WTC11 (cell line): ENCODE data around the gene ADAM8. TPM values are rescaled to one million over a fixed set of nuclear protein-coding genes. Genes with fewer than 3 reads are reported as not detected.

ENCODE experiments used
- ATAC-seq: fragments of 200-7000 bp; cut with Tn5 transposase; 2 replicates; pipeline ENCODE4 v1.10.0; 2021; ENCODE audit warnings: mild to moderate bottlenecking, moderate library complexity
- CTCF ChIA-PET: fragments of 300-600 bp; sonication (Branson Sonifier 250); formaldehyde crosslinking; loops from one replicate; lab custom pipeline; 2021; ENCODE audit warnings: antibody characterized with exemption; lab: Charles Lee
- POLR2A ChIA-PET: fragments of 350-600 bp; sonication (Branson Sonifier 250); formaldehyde crosslinking; loops from one replicate; lab custom pipeline; 2021; ENCODE audit warnings: antibody characterized with exemption; lab: Charles Lee
- DNase-seq: peaks from one replicate; pipeline ENCODE4 v3.0.0; 2021; ENCODE audit warnings: low spot score
- H3K27ac Mint-ChIP-seq: 2 replicates; pipeline ENCODE4 v1.8.0; 2021; ENCODE audit warnings: mixed read lengths
- H3K27me3 Mint-ChIP-seq: 2 replicates; pipeline ENCODE4 v1.8.0; 2021; ENCODE audit warnings: low read depth, mild to moderate bottlenecking, moderate library complexity, mixed read lengths
- H3K36me3 Mint-ChIP-seq: 2 replicates; pipeline ENCODE4 v1.8.0; 2021; ENCODE audit warnings: mixed read lengths
- H3K4me1 Mint-ChIP-seq: 2 replicates; pipeline ENCODE4 v1.8.0; 2022; ENCODE audit warnings: mixed read lengths
- H3K4me3 Mint-ChIP-seq: 2 replicates; pipeline ENCODE4 v1.8.0; 2021; ENCODE audit warnings: mild to moderate bottlenecking, moderate library complexity, mixed read lengths
- H3K9me3 Mint-ChIP-seq: 2 replicates; pipeline ENCODE4 v1.8.0; 2021; ENCODE audit warnings: mixed read lengths
- ATF2 ChIP-seq: sonication (generic); formaldehyde crosslinking; IDR thresholded peaks from 2 replicates; pipeline ENCODE4 v1.8.1; 2022; ENCODE audit warnings: low read depth, missing genetic modification reagents, borderline replicate concordance
- CBFB ChIP-seq: sonication (generic); formaldehyde crosslinking; IDR thresholded peaks from 2 replicates; pipeline ENCODE4 v1.8.1; 2022; ENCODE audit warnings: mild to moderate bottlenecking, low read depth, missing genetic modification reagents
- E2F4 ChIP-seq: sonication (generic); formaldehyde crosslinking; IDR thresholded peaks from 2 replicates; pipeline ENCODE4 v1.8.1; 2022; ENCODE audit warnings: low read depth, mild to moderate bottlenecking, moderate library complexity, missing genetic modification reagents, borderline replicate concordance
- ESRRA ChIP-seq: sonication (generic); formaldehyde crosslinking; IDR thresholded peaks from 2 replicates; pipeline ENCODE4 v1.8.1; 2022; ENCODE audit warnings: mild to moderate bottlenecking, missing genetic modification reagents, borderline replicate concordance
- KAT7 ChIP-seq: sonication (generic); formaldehyde crosslinking; IDR thresholded peaks from 2 replicates; pipeline ENCODE4 v1.8.1; 2023; ENCODE audit warnings: missing genetic modification reagents, mild to moderate bottlenecking, borderline replicate concordance
- MLX ChIP-seq: sonication (generic); formaldehyde crosslinking; IDR thresholded peaks from 2 replicates; pipeline ENCODE4 v1.8.1; 2023; ENCODE audit warnings: mild to moderate bottlenecking, missing genetic modification reagents, moderate library complexity
- NFATC4 ChIP-seq: fragments of 250-450 bp; sonication (Bioruptor Pico); IDR thresholded peaks from 2 replicates; pipeline ENCODE4 v1.9.0; 2021; ENCODE audit warnings: mild to moderate bottlenecking
- NFE2L1 ChIP-seq: sonication (generic); formaldehyde crosslinking; IDR thresholded peaks from 2 replicates; pipeline ENCODE4 v1.8.1; 2023; ENCODE audit warnings: missing genetic modification reagents
- PRDM15 ChIP-seq: sonication (generic); formaldehyde crosslinking; IDR thresholded peaks from 2 replicates; pipeline ENCODE4 v1.8.0; 2022; ENCODE audit warnings: missing genetic modification reagents
- STAT6 ChIP-seq: sonication (generic); formaldehyde crosslinking; conservative IDR thresholded peaks from 2 replicates; pipeline ENCODE4 v1.8.1; 2023; ENCODE audit warnings: mild to moderate bottlenecking, low read depth, missing genetic modification reagents, moderate library complexity
- ZBTB21 ChIP-seq: sonication (generic); formaldehyde crosslinking; IDR thresholded peaks from 2 replicates; pipeline ENCODE4 v1.8.1; 2023; ENCODE audit warnings: mild to moderate bottlenecking, missing genetic modification reagents, borderline replicate concordance
- ZNF512 ChIP-seq: sonication (generic); formaldehyde crosslinking; IDR thresholded peaks from 2 replicates; pipeline ENCODE4 v1.8.1; 2022; ENCODE audit warnings: missing genetic modification reagents, borderline replicate concordance
- ZNF532 ChIP-seq: fragments of 250-450 bp; sonication (Bioruptor Pico); IDR thresholded peaks from 2 replicates; pipeline ENCODE4 v1.9.0; 2021; ENCODE audit warnings: mild to moderate bottlenecking, borderline replicate concordance
- total RNA-seq: library from RNA; stranded (reverse); gene quantifications from 3 replicates; pipeline ENCODE4 v1.2.3, GENCODE V29; 2021

Gene ADAM8
- total RNA-seq, 1 experiment from 2014 or later: 7.2 TPM

GRCh38 chr10:133214468-133215410, 61.9 kb downstream of the ADAM8 start (continued):
- no peak for TF ChIP-seq STAT6 (CRISPR knock-in tag)
- TF ChIP-seq CBFB (CRISPR knock-in tag): no peak
- TF ChIP-seq ZBTB21 (CRISPR knock-in tag): no peak
- no peak for TF ChIP-seq ESRRA (CRISPR knock-in tag)
- TF ChIP-seq ZNF512 (CRISPR knock-in tag): no peak
- TF ChIP-seq NFATC4 (CRISPR knock-in tag): no peak
- no peak for TF ChIP-seq PRDM15 (CRISPR knock-in tag)
- no peak for TF ChIP-seq ATF2 (CRISPR knock-in tag)
- TF ChIP-seq E2F4: no peak

- Mint-ChIP-seq H3K27ac (no peak overlapping the region), H3K36me3 (peaks cover 13% of the 10 kb centered on the region), H3K27me3 (no peaks in the 10 kb centered on the region), H3K9me3 (no peaks in the 10 kb centered on the region), H3K4me1 (peaks cover 3% of the 10 kb centered on the region; the same call in 1 of the 2 replicates), H3K4me3 (no peak overlapping the region)
- POLR2A ChIA-PET: no interaction called here
- CTCF ChIA-PET: interaction anchor here (1.0 to 1.5 kb wide), 3 partner anchors 55 to 74 kb away, joined by 3 to 8 read pairs (median 4); no protein-coding TSS in a partner anchor
- ATAC-seq: no peak
- no peak for DNase-seq
- TF ChIP-seq ZNF532 (CRISPR knock-in tag) (no peak), NFE2L1 (no peak), KAT7 (CRISPR knock-in tag) (no peak), MLX (CRISPR knock-in tag) (no peak)
- TF ChIP-seq, all 79 proteins: peak for 0
These were observed 62.8 kb downstream of the ADAM8 start for GRCh38 chr10:133213641-133214467.
